ENCODE measurements around the gene CARD9.

Gene CARD9

GRCh38 chr9:136343121-136343883 lies 30.2 kb downstream of the CARD9 start:
- no peak for DNase-seq (ENCODE audit: low read depth)
- no peak for TF ChIP-seq CTCF (IDR thresholded peaks at IDR 0.05; ENCODE audit: control insufficient read depth, insufficient read depth, low read depth, low read length, missing control alignments)
- no peak overlapping the region for H3K4me3 ChIP-seq (ENCODE audit: control insufficient read depth, low read depth, low read length)

- DNase-seq (ENCODE audit: low read depth): no peak
- no peak overlapping the region for H3K4me3 ChIP-seq (ENCODE audit: control insufficient read depth, low read depth, low read length)
- no peak for TF ChIP-seq CTCF (IDR thresholded peaks at IDR 0.05; ENCODE audit: control insufficient read depth, insufficient read depth, low read depth, low read length, missing control alignments)
Observed at GRCh38 chr9:136342181-136343120, 31.0 kb downstream of the CARD9 start.

- DNase-seq (ENCODE audit: low read depth): no peak
- TF ChIP-seq CTCF (IDR thresholded peaks at IDR 0.05; ENCODE audit: control insufficient read depth, insufficient read depth, low read depth, low read length, missing control alignments): no peak
- H3K4me3 ChIP-seq (ENCODE audit: control insufficient read depth, low read depth, low read length): no peak overlapping the region
Observed at GRCh38 chr9:136341769-136342168, 31.7 kb downstream of the CARD9 start.

- no peak for TF ChIP-seq CTCF (IDR thresholded peaks at IDR 0.05; ENCODE audit: control insufficient read depth, insufficient read depth, low read depth, low read length, missing control alignments)
Observed at GRCh38 chr9:136341042-136341655, 32.3 kb downstream of the CARD9 start.

GRCh38 chr9:136340356-136341041 lies 33.0 kb downstream of the CARD9 start:
- TF ChIP-seq CTCF (IDR thresholded peaks at IDR 0.05; ENCODE audit: control insufficient read depth, insufficient read depth, low read depth, low read length, missing control alignments): no peak
- no peak for DNase-seq (ENCODE audit: low read depth)
- H3K4me3 ChIP-seq (ENCODE audit: control insufficient read depth, low read depth, low read length): no peak overlapping the region

More at GRCh38 chr9:136341042-136341655, 32.3 kb downstream of the CARD9 start:
- H3K4me3 ChIP-seq (ENCODE audit: control insufficient read depth, low read depth, low read length): no peak overlapping the region
- no peak for DNase-seq (ENCODE audit: low read depth)

GRCh38 chr9:136339958-136340310 lies 33.5 kb downstream of the CARD9 start:
- no peak for DNase-seq (ENCODE audit: low read depth)
- TF ChIP-seq CTCF (IDR thresholded peaks at IDR 0.05; ENCODE audit: control insufficient read depth, insufficient read depth, low read depth, low read length, missing control alignments): no peak
- H3K4me3 ChIP-seq (ENCODE audit: control insufficient read depth, low read depth, low read length): no peak overlapping the region
